ENCODE data around the gene GRM1.

GRM1 gene

DNA sequence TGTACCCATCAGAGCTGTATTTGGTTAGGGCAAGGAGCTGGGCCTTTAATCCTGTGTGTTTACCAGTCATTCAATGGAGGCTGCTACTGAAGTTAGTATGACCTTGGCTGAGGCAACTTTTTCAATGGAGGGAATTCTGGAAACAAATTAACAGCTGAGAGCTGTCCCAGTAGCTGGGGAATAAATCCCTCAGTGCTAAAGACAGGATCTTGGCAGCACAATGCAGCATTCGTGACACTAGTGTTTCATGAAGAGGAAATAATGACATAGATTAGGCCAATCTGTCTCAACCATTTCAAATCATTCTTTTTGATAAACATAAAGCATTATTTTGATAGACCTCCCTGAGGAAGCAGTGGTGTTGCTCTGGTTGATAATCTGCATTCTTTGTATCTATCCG is 42.9 kb downstream of the GRM1 start:
- peaks cover 3% of the 10 kb centered on the region for H3K27me3 ChIP-seq (ENCODE audit: insufficient read depth, low read depth, severe bottlenecking)
- H3K27ac ChIP-seq: no peak overlapping the region
- H3K36me3 ChIP-seq: no peaks in the 10 kb centered on the region
- no peak overlapping the region for H3K4me3 ChIP-seq (ENCODE audit: low read depth, low read length)
- no peak for DNase-seq
- TF ChIP-seq, protein P1, sequence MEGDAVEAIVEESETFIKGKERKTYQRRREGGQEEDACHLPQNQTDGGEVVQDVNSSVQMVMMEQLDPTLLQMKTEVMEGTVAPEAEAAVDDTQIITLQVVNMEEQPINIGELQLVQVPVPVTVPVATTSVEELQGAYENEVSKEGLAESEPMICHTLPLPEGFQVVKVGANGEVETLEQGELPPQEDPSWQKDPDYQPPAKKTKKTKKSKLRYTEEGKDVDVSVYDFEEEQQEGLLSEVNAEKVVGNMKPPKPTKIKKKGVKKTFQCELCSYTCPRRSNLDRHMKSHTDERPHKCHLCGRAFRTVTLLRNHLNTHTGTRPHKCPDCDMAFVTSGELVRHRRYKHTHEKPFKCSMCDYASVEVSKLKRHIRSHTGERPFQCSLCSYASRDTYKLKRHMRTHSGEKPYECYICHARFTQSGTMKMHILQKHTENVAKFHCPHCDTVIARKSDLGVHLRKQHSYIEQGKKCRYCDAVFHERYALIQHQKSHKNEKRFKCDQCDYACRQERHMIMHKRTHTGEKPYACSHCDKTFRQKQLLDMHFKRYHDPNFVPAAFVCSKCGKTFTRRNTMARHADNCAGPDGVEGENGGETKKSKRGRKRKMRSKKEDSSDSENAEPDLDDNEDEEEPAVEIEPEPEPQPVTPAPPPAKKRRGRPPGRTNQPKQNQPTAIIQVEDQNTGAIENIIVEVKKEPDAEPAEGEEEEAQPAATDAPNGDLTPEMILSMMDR (IDR thresholded peaks at IDR 0.05; ENCODE audit: low read depth, low read length): no peak
- no peaks in the 10 kb centered on the region for H3K9me3 ChIP-seq (ENCODE audit: severe bottlenecking)

DNA sequence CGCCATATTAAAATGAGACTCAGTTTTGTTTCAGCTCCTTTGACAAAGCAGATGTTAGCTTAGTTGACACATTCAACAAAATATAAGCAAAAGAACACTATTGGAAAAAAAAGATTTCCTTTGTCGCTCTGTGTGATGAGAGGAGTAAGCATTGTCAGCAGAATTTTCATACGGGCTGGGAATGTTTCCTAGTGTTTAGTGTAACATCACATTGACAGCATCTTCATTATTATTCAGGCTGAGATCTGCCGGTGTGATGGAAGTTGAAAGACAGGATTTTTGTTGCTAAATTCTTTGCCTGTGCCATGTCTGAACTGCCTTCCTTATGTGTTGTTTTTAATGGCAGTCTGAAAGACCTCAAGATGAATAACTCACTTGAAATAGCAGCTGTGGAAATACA is 49.1 kb downstream of the GRM1 start:
- H3K4me3 ChIP-seq (ENCODE audit: low read depth, low read length): no peak overlapping the region
- no peak overlapping the region for H3K27ac ChIP-seq
- no peak for DNase-seq
- peaks cover 3% of the 10 kb centered on the region for H3K27me3 ChIP-seq (ENCODE audit: insufficient read depth, low read depth, severe bottlenecking)
- no peaks in the 10 kb centered on the region for H3K9me3 ChIP-seq (ENCODE audit: severe bottlenecking)
- TF ChIP-seq, protein P1 (IDR thresholded peaks at IDR 0.05; ENCODE audit: low read depth, low read length): no peak
- H3K36me3 ChIP-seq: no peaks in the 10 kb centered on the region

DNA sequence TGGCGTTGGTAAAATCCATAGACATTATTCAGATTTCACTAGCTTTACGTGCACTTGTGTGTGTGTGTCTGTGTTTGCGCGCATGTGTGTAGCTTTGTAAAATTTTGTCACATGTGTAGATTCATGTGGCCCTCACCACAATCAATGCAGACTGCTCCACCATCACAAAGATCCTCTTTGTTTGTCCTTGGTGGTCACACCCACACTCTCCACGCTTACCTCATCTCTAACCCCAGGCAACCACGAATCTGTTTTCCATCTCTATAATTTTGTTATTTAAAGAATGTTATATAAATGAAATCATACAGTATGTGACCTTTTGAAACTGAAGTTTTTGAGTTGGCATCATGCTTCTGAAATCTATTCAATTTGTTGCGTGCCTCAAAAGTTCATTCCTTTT is 58.5 kb downstream of the GRM1 start:
- Histone ChIP-seq H3K36me3 (no peaks in the 10 kb centered on the region), H3K27me3 (ENCODE audit: insufficient read depth, low read depth, severe bottlenecking) (peaks cover 7% of the 10 kb centered on the region), H3K27ac (no peak overlapping the region), H3K9me3 (ENCODE audit: severe bottlenecking) (no peaks in the 10 kb centered on the region), H3K4me3 (ENCODE audit: low read depth, low read length) (no peak overlapping the region)
- no peak for DNase-seq
- TF ChIP-seq, protein P1 (IDR thresholded peaks at IDR 0.05; ENCODE audit: low read depth, low read length): no peak

DNA sequence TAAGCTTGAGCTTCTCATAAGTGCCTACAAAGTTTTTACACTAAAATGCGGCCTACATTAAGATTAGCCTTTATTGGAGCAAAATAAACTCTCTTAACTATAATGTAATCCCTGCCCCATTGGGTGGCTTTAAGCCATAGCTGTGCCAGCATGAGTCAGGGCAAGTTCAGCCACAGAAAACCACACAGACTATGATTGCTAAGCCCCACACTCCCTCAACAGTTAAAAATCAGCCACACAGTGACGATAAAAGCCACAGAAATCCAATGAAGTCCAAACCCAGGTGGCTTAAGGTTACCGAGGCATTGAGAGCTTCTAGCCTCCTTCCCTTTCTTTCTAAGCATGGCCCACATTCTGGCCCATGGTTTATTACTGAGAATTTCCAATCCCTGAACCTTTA is 61.6 kb downstream of the GRM1 start:
- Histone ChIP-seq H3K27ac (no peak overlapping the region), H3K9me3 (ENCODE audit: severe bottlenecking) (no peaks in the 10 kb centered on the region), H3K36me3 (no peaks in the 10 kb centered on the region), H3K4me3 (ENCODE audit: low read depth, low read length) (no peak overlapping the region), H3K27me3 (ENCODE audit: insufficient read depth, low read depth, severe bottlenecking) (peaks cover 4% of the 10 kb centered on the region)
- TF ChIP-seq, protein P1 (IDR thresholded peaks at IDR 0.05; ENCODE audit: low read depth, low read length): no peak
- DNase-seq: no peak

DNA sequence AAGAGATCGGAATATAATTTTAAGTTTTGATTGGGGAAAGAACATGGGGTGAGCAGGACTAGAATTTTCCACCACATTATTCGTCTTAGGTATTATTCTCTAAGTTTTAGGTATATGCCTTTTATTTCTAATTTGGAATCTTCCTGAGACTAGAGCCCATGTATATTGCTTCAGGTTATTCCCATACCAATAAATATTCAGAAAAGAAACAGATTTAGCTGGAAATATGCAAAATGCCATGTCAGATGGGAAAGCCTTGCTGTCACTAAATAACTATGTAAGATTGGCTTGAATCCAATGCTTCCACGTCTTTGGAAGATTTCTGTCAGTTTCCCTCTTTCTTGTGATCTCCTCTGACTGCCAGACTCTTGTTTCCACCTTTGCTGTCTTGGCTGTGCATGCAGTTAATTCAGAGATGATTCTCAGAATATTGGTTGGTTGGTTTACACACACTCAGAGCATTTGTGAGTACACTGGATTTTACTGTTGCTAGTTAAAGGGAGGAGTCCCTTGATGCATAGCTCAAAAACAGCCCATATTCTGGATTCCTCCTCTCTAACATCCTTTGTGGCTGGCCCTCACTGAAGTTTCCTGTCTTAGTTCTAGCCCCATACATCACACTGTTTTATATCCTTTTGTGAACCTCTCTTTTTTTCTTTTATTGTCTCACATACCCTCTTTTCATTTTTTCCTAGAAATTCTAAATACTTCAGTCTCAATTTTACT is 64.3 kb downstream of the GRM1 start:
- peaks cover 4% of the 10 kb centered on the region for H3K27me3 ChIP-seq (ENCODE audit: insufficient read depth, low read depth, severe bottlenecking)
- H3K36me3 ChIP-seq: no peaks in the 10 kb centered on the region
- H3K9me3 ChIP-seq (ENCODE audit: severe bottlenecking): no peaks in the 10 kb centered on the region
- no peak overlapping the region for H3K27ac ChIP-seq
- no peak for DNase-seq
- TF ChIP-seq, protein P1 (IDR thresholded peaks at IDR 0.05; ENCODE audit: low read depth, low read length): no peak
- H3K4me3 ChIP-seq (ENCODE audit: low read depth, low read length): no peak overlapping the region

DNA sequence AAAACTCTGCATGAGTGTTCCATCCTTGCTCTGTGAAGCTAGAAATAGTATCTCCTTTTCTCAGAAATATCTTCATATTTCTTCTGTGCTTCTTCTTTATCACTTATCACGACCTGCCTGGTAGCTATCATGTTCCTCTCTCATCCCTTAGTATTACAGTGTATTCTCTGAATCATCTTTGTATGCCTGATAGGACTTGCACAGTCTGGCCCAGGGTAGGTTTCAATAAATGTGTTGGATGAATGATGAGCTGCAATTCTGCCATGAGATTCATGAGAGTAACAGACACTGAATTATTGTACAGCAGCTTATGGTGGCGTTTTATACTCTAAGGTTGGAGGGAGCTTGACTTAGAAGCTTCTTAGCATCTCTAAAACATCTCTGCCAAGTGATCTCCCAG is 66.6 kb downstream of the GRM1 start:
- Histone ChIP-seq H3K27me3 (ENCODE audit: insufficient read depth, low read depth, severe bottlenecking) (peaks cover 4% of the 10 kb centered on the region), H3K4me3 (ENCODE audit: low read depth, low read length) (no peak overlapping the region), H3K9me3 (ENCODE audit: severe bottlenecking) (no peaks in the 10 kb centered on the region), H3K36me3 (no peaks in the 10 kb centered on the region), H3K27ac (no peak overlapping the region)
- no peak for DNase-seq
- TF ChIP-seq, protein P1 (IDR thresholded peaks at IDR 0.05; ENCODE audit: low read depth, low read length): no peak
